Astrocyte (in vitro differentiated cells and primary cell): ENCODE results near the gene KANSL2.

ENCODE experiments used
- EZH2 ChIP-seq: IDR thresholded peaks from 2 replicates; pipeline ENCODE4 v1.6.1; 2012; ENCODE audit warnings: mild to moderate bottlenecking, low read length, inconsistent platforms; ENCODE audit not compliant: insufficient read depth
- TF ChIP-seq, protein P1 (sequence below): IDR thresholded peaks from 2 replicates; pipeline ENCODE4 v1.5.1; 2011; ENCODE audit warnings: low read depth, mild to moderate bottlenecking, inconsistent platforms, low read length, moderate library complexity; ENCODE audit not compliant: insufficient read depth

DNA sequence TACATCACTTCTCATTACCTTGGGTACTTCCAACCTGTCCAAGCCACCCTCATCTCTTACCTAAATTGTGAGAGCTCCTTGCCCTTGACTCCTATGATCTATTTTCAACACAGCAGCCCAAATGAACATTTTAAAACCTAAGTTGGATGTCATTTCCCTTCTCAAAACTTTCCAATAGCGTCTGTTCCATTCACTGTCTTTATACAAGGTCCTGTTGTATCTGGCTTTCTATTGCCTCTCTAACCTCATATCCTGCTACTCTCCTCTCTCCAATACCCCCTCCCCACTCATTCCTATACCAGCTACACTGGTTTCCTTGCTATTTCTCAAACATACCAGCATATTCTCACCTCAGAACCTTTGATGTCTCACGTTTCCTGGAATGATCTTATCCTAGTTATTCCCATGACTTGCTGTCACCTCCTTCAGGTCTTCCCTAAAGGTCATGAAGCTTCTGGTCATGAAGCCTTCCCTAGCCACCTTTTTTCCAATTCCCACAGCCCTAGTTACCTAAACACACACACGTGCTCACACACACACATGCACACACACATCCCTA is 4.1 kb upstream of the KANSL2 start:
- TF ChIP-seq EZH2: no peak
- TF ChIP-seq, protein P1, sequence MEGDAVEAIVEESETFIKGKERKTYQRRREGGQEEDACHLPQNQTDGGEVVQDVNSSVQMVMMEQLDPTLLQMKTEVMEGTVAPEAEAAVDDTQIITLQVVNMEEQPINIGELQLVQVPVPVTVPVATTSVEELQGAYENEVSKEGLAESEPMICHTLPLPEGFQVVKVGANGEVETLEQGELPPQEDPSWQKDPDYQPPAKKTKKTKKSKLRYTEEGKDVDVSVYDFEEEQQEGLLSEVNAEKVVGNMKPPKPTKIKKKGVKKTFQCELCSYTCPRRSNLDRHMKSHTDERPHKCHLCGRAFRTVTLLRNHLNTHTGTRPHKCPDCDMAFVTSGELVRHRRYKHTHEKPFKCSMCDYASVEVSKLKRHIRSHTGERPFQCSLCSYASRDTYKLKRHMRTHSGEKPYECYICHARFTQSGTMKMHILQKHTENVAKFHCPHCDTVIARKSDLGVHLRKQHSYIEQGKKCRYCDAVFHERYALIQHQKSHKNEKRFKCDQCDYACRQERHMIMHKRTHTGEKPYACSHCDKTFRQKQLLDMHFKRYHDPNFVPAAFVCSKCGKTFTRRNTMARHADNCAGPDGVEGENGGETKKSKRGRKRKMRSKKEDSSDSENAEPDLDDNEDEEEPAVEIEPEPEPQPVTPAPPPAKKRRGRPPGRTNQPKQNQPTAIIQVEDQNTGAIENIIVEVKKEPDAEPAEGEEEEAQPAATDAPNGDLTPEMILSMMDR: no peak
